WTC11 (cell line): Measurements from ENCODE around the gene THSD7B. TPM values are rescaled to one million over a fixed set of nuclear protein-coding genes. Genes with fewer than 3 reads are reported as not detected.
A peak's percentile ranks its signal among the peaks of the same experiment; 100 is the strongest.

ENCODE experiments used
- ATAC-seq: fragments of 200-7000 bp; cut with Tn5 transposase; 2 replicates; pipeline ENCODE4 v1.10.0; 2021; ENCODE audit warnings: mild to moderate bottlenecking, moderate library complexity
- CTCF ChIA-PET: fragments of 300-600 bp; sonication (Branson Sonifier 250); formaldehyde crosslinking; loops from one replicate; lab custom pipeline; 2021; ENCODE audit warnings: antibody characterized with exemption; lab: Charles Lee
- POLR2A ChIA-PET: fragments of 350-600 bp; sonication (Branson Sonifier 250); formaldehyde crosslinking; loops from one replicate; lab custom pipeline; 2021; ENCODE audit warnings: antibody characterized with exemption; lab: Charles Lee
- DNase-seq: peaks from one replicate; pipeline ENCODE4 v3.0.0; 2021; ENCODE audit warnings: low spot score
- H3K27ac Mint-ChIP-seq: 2 replicates; pipeline ENCODE4 v1.8.0; 2021; ENCODE audit warnings: mixed read lengths
- H3K27me3 Mint-ChIP-seq: 2 replicates; pipeline ENCODE4 v1.8.0; 2021; ENCODE audit warnings: low read depth, mild to moderate bottlenecking, moderate library complexity, mixed read lengths
- H3K36me3 Mint-ChIP-seq: 2 replicates; pipeline ENCODE4 v1.8.0; 2021; ENCODE audit warnings: mixed read lengths
- H3K4me1 Mint-ChIP-seq: 2 replicates; pipeline ENCODE4 v1.8.0; 2022; ENCODE audit warnings: mixed read lengths
- H3K4me3 Mint-ChIP-seq: 2 replicates; pipeline ENCODE4 v1.8.0; 2021; ENCODE audit warnings: mild to moderate bottlenecking, moderate library complexity, mixed read lengths
- H3K9me3 Mint-ChIP-seq: 2 replicates; pipeline ENCODE4 v1.8.0; 2021; ENCODE audit warnings: mixed read lengths
- CREB1 ChIP-seq: sonication (generic); formaldehyde crosslinking; IDR thresholded peaks from 2 replicates; pipeline ENCODE4 v1.8.0; 2023; ENCODE audit warnings: mild to moderate bottlenecking, missing genetic modification reagents
- CTCF ChIP-seq: fragments of 200-600 bp; IDR thresholded peaks from 2 replicates; pipeline ENCODE4 v1.8.0; 2022; ENCODE audit warnings: antibody characterized with exemption
- E2F5 ChIP-seq: sonication (generic); formaldehyde crosslinking; IDR thresholded peaks from 2 replicates; pipeline ENCODE4 v1.8.1; 2022; ENCODE audit warnings: mild to moderate bottlenecking, moderate library complexity, missing genetic modification reagents
- ELF4 ChIP-seq: sonication (generic); formaldehyde crosslinking; IDR thresholded peaks from 2 replicates; pipeline ENCODE4 v1.8.1; 2022; ENCODE audit warnings: low read depth, mild to moderate bottlenecking, moderate library complexity, missing genetic modification reagents
- HMGA2 ChIP-seq: fragments of 250-450 bp; sonication (Bioruptor Pico); IDR thresholded peaks from 2 replicates; pipeline ENCODE4 v1.4.0; 2021; ENCODE audit warnings: mild to moderate bottlenecking, moderate library complexity
- JAZF1 ChIP-seq: fragments of 250-450 bp; sonication (Bioruptor Pico); IDR thresholded peaks from 2 replicates; pipeline ENCODE4 v1.9.0; 2021; ENCODE audit warnings: moderate library complexity, mild to moderate bottlenecking, inconsistent platforms
- MXD4 ChIP-seq: fragments of 250-450 bp; sonication (Bioruptor Pico); IDR thresholded peaks from 2 replicates; pipeline ENCODE4 v1.8.0; 2021; ENCODE audit warnings: mild to moderate bottlenecking, moderate library complexity, borderline replicate concordance
- NFE2L1 ChIP-seq: sonication (generic); formaldehyde crosslinking; IDR thresholded peaks from 2 replicates; pipeline ENCODE4 v1.8.1; 2023; ENCODE audit warnings: missing genetic modification reagents
- PRDM15 ChIP-seq: sonication (generic); formaldehyde crosslinking; IDR thresholded peaks from 2 replicates; pipeline ENCODE4 v1.8.0; 2022; ENCODE audit warnings: missing genetic modification reagents
- RORB ChIP-seq: fragments of 250-450 bp; sonication (Bioruptor Pico); IDR thresholded peaks from 2 replicates; pipeline ENCODE4 v1.9.0; 2021; ENCODE audit warnings: mild to moderate bottlenecking
- STAT6 ChIP-seq: sonication (generic); formaldehyde crosslinking; conservative IDR thresholded peaks from 2 replicates; pipeline ENCODE4 v1.8.1; 2023; ENCODE audit warnings: mild to moderate bottlenecking, low read depth, missing genetic modification reagents, moderate library complexity
- TEAD4 ChIP-seq: sonication (generic); formaldehyde crosslinking; IDR thresholded peaks from 2 replicates; pipeline ENCODE4 v1.8.0; 2022; ENCODE audit warnings: mild to moderate bottlenecking, missing genetic modification reagents
- ZBTB21 ChIP-seq: sonication (generic); formaldehyde crosslinking; IDR thresholded peaks from 2 replicates; pipeline ENCODE4 v1.8.1; 2023; ENCODE audit warnings: mild to moderate bottlenecking, missing genetic modification reagents, borderline replicate concordance
- ZMAT4 ChIP-seq: fragments of 250-450 bp; sonication (Bioruptor Pico); IDR thresholded peaks from 2 replicates; pipeline ENCODE4 v1.9.0; 2021; ENCODE audit warnings: mild to moderate bottlenecking
- ZNF396 ChIP-seq: fragments of 250-450 bp; sonication (Bioruptor Pico); IDR thresholded peaks from 2 replicates; pipeline ENCODE4 v1.8.0; 2021; ENCODE audit warnings: mild to moderate bottlenecking, moderate library complexity, borderline replicate concordance
- ZSCAN18 ChIP-seq: fragments of 250-450 bp; sonication (Bioruptor Pico); IDR thresholded peaks from 2 replicates; pipeline ENCODE4 v2.1.2; 2022; ENCODE audit warnings: mild to moderate bottlenecking, moderate library complexity
- total RNA-seq: library from RNA; stranded (reverse); gene quantifications from 3 replicates; pipeline ENCODE4 v1.2.3, GENCODE V29; 2021

THSD7B gene
- total RNA-seq, 1 experiment from 2014 or later = 2.9 TPM

- no peak for DNase-seq
- H3K4me1 Mint-ChIP-seq = peaks cover 28% of the 10 kb centered on the region
- H3K27ac Mint-ChIP-seq = no peak overlapping the region
- H3K4me3 Mint-ChIP-seq = no peak overlapping the region
- H3K9me3 Mint-ChIP-seq = no peaks in the 10 kb centered on the region
- H3K27me3 Mint-ChIP-seq = peaks cover 13% of the 10 kb centered on the region
- peak; percentile 73 for ATAC-seq
- TF ChIP-seq CREB1 (CRISPR knock-in tag) = no peak
- TF ChIP-seq ELF4 = no peak
- no peak for TF ChIP-seq HMGA2 (CRISPR knock-in tag)
- TF ChIP-seq E2F5 (CRISPR knock-in tag) = no peak
- POLR2A ChIA-PET = no interaction called here
- no peaks in the 10 kb centered on the region for H3K36me3 Mint-ChIP-seq
- CTCF ChIA-PET = no interaction called here
These were observed 437.0 kb downstream of the THSD7B start for GRCh38 chr2:137202318-137202717.

- CTCF ChIA-PET = no interaction called here
- POLR2A ChIA-PET = no interaction called here
- H3K4me3 Mint-ChIP-seq = no peak overlapping the region
- TF ChIP-seq TEAD4 = no peak
- H3K9me3 Mint-ChIP-seq = no peaks in the 10 kb centered on the region
- peaks cover 49% of the 10 kb centered on the region for H3K4me1 Mint-ChIP-seq
- H3K27ac Mint-ChIP-seq = no peak overlapping the region
- H3K27me3 Mint-ChIP-seq = no peaks in the 10 kb centered on the region; the same call in 1 of the 2 replicates
- ATAC-seq (no peak), DNase-seq (no peak)
- no peaks in the 10 kb centered on the region for H3K36me3 Mint-ChIP-seq
These were observed 440.0 kb downstream of the THSD7B start for GRCh38 chr2:137205324-137205723.

GRCh38 chr2:137206069-137206468 lies 440.7 kb downstream of the THSD7B start:
- Mint-ChIP-seq H3K36me3 (no peaks in the 10 kb centered on the region), H3K27me3 (no peaks in the 10 kb centered on the region; the same call in 1 of the 2 replicates), H3K4me1 (peaks cover 49% of the 10 kb centered on the region), H3K4me3 (no peak overlapping the region), H3K9me3 (no peaks in the 10 kb centered on the region), H3K27ac (no peak overlapping the region)
- DNase-seq (no peak), ATAC-seq (peak; percentile 48)
- TF ChIP-seq ZSCAN18 (CRISPR knock-in tag) = no peak
- no peak for TF ChIP-seq STAT6
- no peak for TF ChIP-seq ZMAT4
- no peak for TF ChIP-seq CTCF
- no peak for TF ChIP-seq NFE2L1 (CRISPR knock-in tag)
- TF ChIP-seq JAZF1 (CRISPR knock-in tag) = no peak
- no peak for TF ChIP-seq ZNF396 (CRISPR knock-in tag)
- no peak for TF ChIP-seq MXD4 (CRISPR knock-in tag)
- no peak for TF ChIP-seq RORB (CRISPR knock-in tag)
- TF ChIP-seq PRDM15 = no peak
- no peak for TF ChIP-seq ZBTB21 (CRISPR knock-in tag)
- POLR2A ChIA-PET = no interaction called here
- CTCF ChIA-PET = no interaction called here
